ENCODE data around the gene LYZL4. TPM values are rescaled to one million over a fixed set of nuclear protein-coding genes. Genes with fewer than 3 reads are reported as not detected.

The LYZL4 gene
- total and polyA plus RNA-seq, 2 of the 4 experiments (the other 2 are of a cell fraction) = not detected

DNA sequence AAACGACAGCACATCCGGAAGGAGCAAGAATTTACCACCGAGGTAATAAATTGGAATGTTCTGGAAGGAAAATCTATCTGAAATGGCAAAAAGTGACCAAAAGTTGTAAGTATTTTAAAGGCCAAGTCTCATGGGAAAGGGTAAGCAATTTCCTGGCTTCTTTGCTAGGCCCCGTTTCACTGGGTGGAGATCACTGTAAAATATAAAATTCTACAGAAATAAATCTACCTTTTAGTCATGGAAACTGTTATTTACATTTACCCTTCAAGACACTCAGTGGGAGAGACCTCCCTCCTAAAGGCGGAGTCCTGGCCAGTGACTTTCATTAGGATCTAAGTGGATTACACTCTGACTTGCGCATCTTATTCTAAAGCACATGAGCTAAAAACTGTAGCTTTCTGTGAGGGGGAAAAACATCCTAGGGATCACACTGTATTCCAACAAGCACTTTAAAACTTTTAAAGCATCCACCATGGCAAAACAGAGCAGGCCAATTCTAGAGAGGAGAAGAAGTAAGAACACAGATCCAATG is 28.8 kb downstream of the LYZL4 start:
- Histone ChIP-seq H2BK120ac (ENCODE audit: low read depth, low read length) (no peak overlapping the region), H3K79me1 (ENCODE audit: low read depth in 1 of 2, low read length in 2 of 2) (no peaks in the 10 kb centered on the region), H3K4ac (ENCODE audit: low read depth, low read length) (no peak overlapping the region), H3K4me2 (ENCODE audit: low read depth, low read length) (no peak overlapping the region), H4K8ac (ENCODE audit: low read depth in 2 of 2, low read length in 2 of 2) (no peak overlapping the region), H3K9ac (ENCODE audit: low read depth, low read length) (no peak overlapping the region), H2AFZ (replicated peaks; ENCODE audit: low read length, poor library complexity) (no peak overlapping the region), H3K4me1 (ENCODE audit: control insufficient read depth, insufficient read depth, low read length) (no peaks in the 10 kb centered on the region), H3K36me3 (ENCODE audit: control insufficient read depth, insufficient read depth, low read length) (no peaks in the 10 kb centered on the region), H3K27me3 (ENCODE audit: control insufficient read depth, insufficient read depth, low read length) (no peaks in the 10 kb centered on the region), H3K56ac (ENCODE audit: extremely low read depth, insufficient read depth, low read length) (no peak overlapping the region), H2AK5ac (ENCODE audit: low read depth, low read length) (no peak overlapping the region), H3K18ac (ENCODE audit: low read depth, low read length) (no peak overlapping the region), H2BK15ac (ENCODE audit: low read depth, low read length) (no peak overlapping the region), H2BK5ac (ENCODE audit: low read depth, low read length, poor library complexity, severe bottlenecking) (no peak overlapping the region), H4K20me1 (ENCODE audit: insufficient read depth, low read length) (no peaks in the 10 kb centered on the region), H3K9me1 (ENCODE audit: insufficient read depth, low read length) (no peaks in the 10 kb centered on the region), H4K5ac (ENCODE audit: low read depth, low read length) (no peak overlapping the region), H3K14ac (replicated peaks; ENCODE audit: low read depth, low read length) (no peak overlapping the region), H2BK20ac (ENCODE audit: low read depth, low read length) (no peak overlapping the region), H3K4me3 (ENCODE audit: insufficient read depth, low read depth, low read length) (no peak overlapping the region), H3K9me3 (ENCODE audit: control insufficient read depth, insufficient read depth, low read length) (no peaks in the 10 kb centered on the region), H4K91ac (ENCODE audit: insufficient read depth, low read depth, low read length) (no peak overlapping the region), H3K27ac (ENCODE audit: insufficient read depth, low read length) (no peak overlapping the region), H3K23ac (ENCODE audit: low read depth, low read length) (no peak overlapping the region), H2AK9ac (replicated peaks; ENCODE audit: low read depth, low read length, poor library complexity) (no peak overlapping the region)
- ChIA-PET CTCF (no interaction called here), POLR2A (ENCODE audit: unreplicated experiment) (no interaction called here)
- 53% methylated on average over 3 of the region's 6 CpGs; no CpG with 5 or more reads in 1 of the 2 experiments for WGBS, 2 experiments (ENCODE audit: extremely low coverage in 2 of 2, insufficient read length in 1 of 2)
- dilution Hi-C loops (cut with HindIII; ENCODE audit: low sequenced_read_pairs, unreplicated experiment) (no loop called here), intact Hi-C loops (cut with micrococcal nuclease) (no loop called here), in situ Hi-C loops (cut with MboI; ENCODE audit: low sequenced_read_pairs) (no loop called here)
- ATAC-seq (ENCODE audit: low read depth) (no peak), DNase-seq (no peak)
- TF ChIP-seq FOS (IDR thresholded peaks at IDR 0.05; ENCODE audit: low read depth, low read length) (no peak), NFE2L2 (IDR thresholded peaks at IDR 0.05; ENCODE audit: low read depth, low read length) (no peak), MAFK (IDR thresholded peaks at IDR 0.05; ENCODE audit: low read depth, low read length) (no peak), RFX5 (IDR thresholded peaks at IDR 0.05; ENCODE audit: low read depth, low read length) (no peak), BHLHE40 (IDR thresholded peaks at IDR 0.05; ENCODE audit: low read depth, low read length) (no peak), SMC3 (IDR thresholded peaks at IDR 0.05; ENCODE audit: low read depth, low read length) (no peak), MAZ (IDR thresholded peaks at IDR 0.05; ENCODE audit: borderline replicate concordance, low read depth, low read length) (no peak), CHD1 (IDR thresholded peaks at IDR 0.05; ENCODE audit: low read depth, low read length) (no peak), CEBPB (IDR thresholded peaks at IDR 0.05; ENCODE audit: low read depth, low read length) (no peak), RAD21 (IDR thresholded peaks at IDR 0.05; ENCODE audit: low read length) (no peak), RCOR1 (IDR thresholded peaks at IDR 0.05; ENCODE audit: insufficient replicate concordance, low read length) (no peak)
- TF ChIP-seq, protein P1, sequence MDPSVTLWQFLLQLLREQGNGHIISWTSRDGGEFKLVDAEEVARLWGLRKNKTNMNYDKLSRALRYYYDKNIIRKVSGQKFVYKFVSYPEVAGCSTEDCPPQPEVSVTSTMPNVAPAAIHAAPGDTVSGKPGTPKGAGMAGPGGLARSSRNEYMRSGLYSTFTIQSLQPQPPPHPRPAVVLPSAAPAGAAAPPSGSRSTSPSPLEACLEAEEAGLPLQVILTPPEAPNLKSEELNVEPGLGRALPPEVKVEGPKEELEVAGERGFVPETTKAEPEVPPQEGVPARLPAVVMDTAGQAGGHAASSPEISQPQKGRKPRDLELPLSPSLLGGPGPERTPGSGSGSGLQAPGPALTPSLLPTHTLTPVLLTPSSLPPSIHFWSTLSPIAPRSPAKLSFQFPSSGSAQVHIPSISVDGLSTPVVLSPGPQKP (IDR thresholded peaks at IDR 0.05; ENCODE audit: borderline replicate concordance, low read depth, low read length) = no peak
- TF ChIP-seq, protein P2, sequence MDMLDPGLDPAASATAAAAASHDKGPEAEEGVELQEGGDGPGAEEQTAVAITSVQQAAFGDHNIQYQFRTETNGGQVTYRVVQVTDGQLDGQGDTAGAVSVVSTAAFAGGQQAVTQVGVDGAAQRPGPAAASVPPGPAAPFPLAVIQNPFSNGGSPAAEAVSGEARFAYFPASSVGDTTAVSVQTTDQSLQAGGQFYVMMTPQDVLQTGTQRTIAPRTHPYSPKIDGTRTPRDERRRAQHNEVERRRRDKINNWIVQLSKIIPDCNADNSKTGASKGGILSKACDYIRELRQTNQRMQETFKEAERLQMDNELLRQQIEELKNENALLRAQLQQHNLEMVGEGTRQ (IDR thresholded peaks at IDR 0.05; ENCODE audit: low read depth, low read length) = no peak
- TF ChIP-seq, protein P3, sequence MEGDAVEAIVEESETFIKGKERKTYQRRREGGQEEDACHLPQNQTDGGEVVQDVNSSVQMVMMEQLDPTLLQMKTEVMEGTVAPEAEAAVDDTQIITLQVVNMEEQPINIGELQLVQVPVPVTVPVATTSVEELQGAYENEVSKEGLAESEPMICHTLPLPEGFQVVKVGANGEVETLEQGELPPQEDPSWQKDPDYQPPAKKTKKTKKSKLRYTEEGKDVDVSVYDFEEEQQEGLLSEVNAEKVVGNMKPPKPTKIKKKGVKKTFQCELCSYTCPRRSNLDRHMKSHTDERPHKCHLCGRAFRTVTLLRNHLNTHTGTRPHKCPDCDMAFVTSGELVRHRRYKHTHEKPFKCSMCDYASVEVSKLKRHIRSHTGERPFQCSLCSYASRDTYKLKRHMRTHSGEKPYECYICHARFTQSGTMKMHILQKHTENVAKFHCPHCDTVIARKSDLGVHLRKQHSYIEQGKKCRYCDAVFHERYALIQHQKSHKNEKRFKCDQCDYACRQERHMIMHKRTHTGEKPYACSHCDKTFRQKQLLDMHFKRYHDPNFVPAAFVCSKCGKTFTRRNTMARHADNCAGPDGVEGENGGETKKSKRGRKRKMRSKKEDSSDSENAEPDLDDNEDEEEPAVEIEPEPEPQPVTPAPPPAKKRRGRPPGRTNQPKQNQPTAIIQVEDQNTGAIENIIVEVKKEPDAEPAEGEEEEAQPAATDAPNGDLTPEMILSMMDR (conservative IDR thresholded peaks at IDR 0.05; ENCODE audit: low read depth, low read length) = no peak
- no TSS peak for BruUV-seq (replicated peaks)

Measured in IMR-90 (cell line).